DOHH2 (cell line): ENCODE measurements around the gene KRT80.

Experiments
- H3F3A ChIP-seq: fragments of 200-600 bp; sonication (generic), shearing (Covaris generic); 2 replicates; pipeline ENCODE4 v1.6.0; 2016; ENCODE audit warnings: antibody characterized with exemption, mild to moderate bottlenecking; ENCODE audit not compliant: control insufficient read depth, insufficient read depth
- H3K27ac ChIP-seq: fragments of 200-600 bp; sonication (generic); 2 replicates; pipeline ENCODE4 v1.5.1; 2014; ENCODE audit warnings: low read depth, mild to moderate bottlenecking, low read length, moderate library complexity
- H3K27me3 ChIP-seq: fragments of 200-600 bp; sonication (generic); 2 replicates; pipeline ENCODE4 v1.6.1; 2014; ENCODE audit warnings: mild to moderate bottlenecking, low read length, mixed read lengths; ENCODE audit not compliant: control insufficient read depth
- H3K36me3 ChIP-seq: fragments of 200-600 bp; sonication (generic); 2 replicates; pipeline ENCODE4 v1.6.1; 2014; ENCODE audit warnings: mild to moderate bottlenecking, low read length, moderate library complexity, mixed read lengths; ENCODE audit not compliant: control insufficient read depth
- H3K4me1 ChIP-seq: fragments of 200-600 bp; sonication (generic); 2 replicates; pipeline ENCODE4 v1.6.1; 2014; ENCODE audit warnings: mild to moderate bottlenecking, low read length, mixed read lengths; ENCODE audit not compliant: control insufficient read depth
- H3K4me2 ChIP-seq: fragments of 200-600 bp; sonication (generic); 2 replicates; pipeline ENCODE4 v1.6.0; 2014; ENCODE audit warnings: mild to moderate bottlenecking, low read length, moderate library complexity
- H3K4me3 ChIP-seq: fragments of 200-600 bp; sonication (generic); 2 replicates; pipeline ENCODE4 v1.5.1; 2014; ENCODE audit warnings: mild to moderate bottlenecking, low read length, mixed read lengths
- H3K79me2 ChIP-seq: fragments of 200-600 bp; sonication (generic); 2 replicates; pipeline ENCODE4 v1.6.1; 2014; ENCODE audit warnings: mild to moderate bottlenecking, low read length, mixed read lengths; ENCODE audit not compliant: control insufficient read depth
- H3K9me2 ChIP-seq: fragments of 200-600 bp; sonication (generic); replicated peaks from 2 replicates; pipeline ENCODE4 v1.6.1; 2014; ENCODE audit warnings: mild to moderate bottlenecking, low read length, mixed read lengths; ENCODE audit not compliant: control insufficient read depth
- H3K9me3 ChIP-seq: fragments of 200-600 bp; sonication (generic); 2 replicates; pipeline ENCODE4 v1.6.1; 2014; ENCODE audit warnings: antibody characterized with exemption, low read length, mixed read lengths; ENCODE audit not compliant: control insufficient read depth, insufficient read depth
- H4K20me1 ChIP-seq: fragments of 200-600 bp; sonication (generic); 2 replicates; pipeline ENCODE4 v1.6.0; 2014; ENCODE audit warnings: low read depth, mild to moderate bottlenecking, antibody characterized with exemption, low read length, moderate library complexity; ENCODE audit not compliant: control insufficient read depth, insufficient read depth
- CTCF ChIP-seq: fragments of 200-600 bp; sonication (generic); IDR thresholded peaks from one replicate; pipeline ENCODE4 v1.5.1; 2014; ENCODE audit warnings: antibody characterized with exemption, mild to moderate bottlenecking, low read depth, low read length; ENCODE audit not compliant: poor library complexity, severe bottlenecking
- EZH2phosphoT487 ChIP-seq: fragments of 200-600 bp; sonication (generic); IDR thresholded peaks from 2 replicates; pipeline ENCODE4 v1.6.1; 2017; ENCODE audit warnings: borderline replicate concordance, mild to moderate bottlenecking, antibody characterized with exemption, low read length, moderate library complexity, mixed read lengths

KRT80 gene

GRCh38 chr12:52202361-52203078 is 10.7 kb upstream of the KRT80 start:
- Histone ChIP-seq H3K9me3 (no peaks in the 10 kb centered on the region), H3F3A (no peaks in the 10 kb centered on the region), H3K27ac (no peak overlapping the region), H3K4me3 (no peak overlapping the region), H3K27me3 (no peaks in the 10 kb centered on the region; the same call in 1 of the 2 replicates), H4K20me1 (no peaks in the 10 kb centered on the region), H3K4me1 (no peaks in the 10 kb centered on the region), H3K9me2 (no peaks in the 10 kb centered on the region), H3K4me2 (no peak overlapping the region), H3K79me2 (no peaks in the 10 kb centered on the region), H3K36me3 (no peaks in the 10 kb centered on the region)
- TF ChIP-seq EZH2phosphoT487 (no peak), CTCF (no peak)

- TF ChIP-seq CTCF, result no peak
- TF ChIP-seq EZH2phosphoT487, result no peak
- H3F3A ChIP-seq, result no peaks in the 10 kb centered on the region
- H3K4me2 ChIP-seq, result no peak overlapping the region
- no peaks in the 10 kb centered on the region for H3K4me1 ChIP-seq
- no peaks in the 10 kb centered on the region; the same call in 1 of the 2 replicates for H3K27me3 ChIP-seq
- H3K4me3 ChIP-seq, result no peak overlapping the region
- H3K9me3 ChIP-seq, result no peaks in the 10 kb centered on the region
- no peaks in the 10 kb centered on the region for H3K9me2 ChIP-seq
- H4K20me1 ChIP-seq, result no peaks in the 10 kb centered on the region
- H3K79me2 ChIP-seq, result no peaks in the 10 kb centered on the region
- H3K36me3 ChIP-seq, result no peaks in the 10 kb centered on the region
- H3K27ac ChIP-seq, result no peak overlapping the region
These were observed 9.6 kb upstream of the KRT80 start for GRCh38 chr12:52201451-52201839.

GRCh38 chr12:52200781-52201450 is 9.1 kb upstream of the KRT80 start:
- Histone ChIP-seq H3F3A (no peaks in the 10 kb centered on the region), H3K4me1 (no peaks in the 10 kb centered on the region), H3K36me3 (no peaks in the 10 kb centered on the region), H3K4me3 (no peak overlapping the region), H3K4me2 (no peak overlapping the region), H3K27ac (no peak overlapping the region), H3K79me2 (no peaks in the 10 kb centered on the region), H3K9me2 (no peaks in the 10 kb centered on the region), H3K27me3 (no peaks in the 10 kb centered on the region; the same call in 1 of the 2 replicates), H4K20me1 (no peaks in the 10 kb centered on the region), H3K9me3 (no peaks in the 10 kb centered on the region)
- TF ChIP-seq EZH2phosphoT487 (no peak), CTCF (no peak)
